IMR-90 (cell line): Measurements from ENCODE around the gene CCL23. TPM values are rescaled to one million over a fixed set of nuclear protein-coding genes. Genes with fewer than 3 reads are reported as not detected.

Experiments
- ATAC-seq: fragments of 200-7000 bp; cut with Tn5 transposase; 2 replicates; pipeline ENCODE4 v1.9.1; 2020; ENCODE audit warnings: low read depth, mild to moderate bottlenecking, moderate library complexity
- BruUV-seq: library from RNA; stranded (reverse); fragments of 400-500 nt; replicated peaks from 2 replicates; lab custom pipeline; 2021; lab: Mats Ljungman, UMichigan
- CTCF ChIA-PET: fragments of 300-600 bp; formaldehyde crosslinking; extraction: SDS; loops from one replicate; lab custom pipeline; 2021; ENCODE audit warnings: antibody characterized with exemption; lab: Yijun Ruan, JAX
- POLR2A ChIA-PET: fragments of 300-600 bp; sonication (Branson Sonifier 250); formaldehyde crosslinking; loops from one replicate; lab custom pipeline; 2022; ENCODE audit warnings: antibody characterized with exemption; ENCODE audit not compliant: unreplicated experiment; lab: Charles Lee
- DNase-seq: peaks from one replicate; pipeline ENCODE4 v3.0.0; 2013
- H2AFZ ChIP-seq: replicated peaks from 2 replicates; pipeline ENCODE3; 2013; ENCODE audit warnings: low read length, mild to moderate bottlenecking; ENCODE audit not compliant: poor library complexity
- H2AK5ac ChIP-seq: 2 replicates; pipeline ENCODE4 v1.6.1; 2013; ENCODE audit warnings: low read depth, low read length, inconsistent platforms
- H2AK9ac ChIP-seq: replicated peaks from 2 replicates; pipeline ENCODE3; 2013; ENCODE audit warnings: mild to moderate bottlenecking, low read depth, low read length, moderate library complexity; ENCODE audit not compliant: poor library complexity
- H2BK120ac ChIP-seq: 2 replicates; pipeline ENCODE4 v1.6.1; 2013; ENCODE audit warnings: low read depth, low read length, inconsistent platforms
- H2BK15ac ChIP-seq: 3 replicates; pipeline ENCODE4 v1.6.1; 2013; ENCODE audit warnings: low read depth, low read length, inconsistent platforms
- H2BK20ac ChIP-seq: 2 replicates; pipeline ENCODE4 v1.6.1; 2013; ENCODE audit warnings: low read depth, mild to moderate bottlenecking, inconsistent platforms, low read length, moderate library complexity
- H2BK5ac ChIP-seq: 2 replicates; pipeline ENCODE4 v1.6.1; 2013; ENCODE audit warnings: mild to moderate bottlenecking, low read depth, low read length, inconsistent platforms; ENCODE audit not compliant: poor library complexity, severe bottlenecking
- H3K14ac ChIP-seq: replicated peaks from 2 replicates; pipeline ENCODE4 v1.6.1; 2013; ENCODE audit warnings: low read depth, low read length, inconsistent platforms
- H3K18ac ChIP-seq: 2 replicates; pipeline ENCODE4 v1.6.1; 2013; ENCODE audit warnings: low read depth, low read length, control low read depth
- H3K23ac ChIP-seq: 2 replicates; pipeline ENCODE4 v1.6.1; 2013; ENCODE audit warnings: low read depth, low read length, inconsistent platforms
- H3K27ac ChIP-seq: 2 replicates; pipeline ENCODE4 v1.5.1; 2013; ENCODE audit warnings: mild to moderate bottlenecking, control low read depth, low read length; ENCODE audit not compliant: insufficient read depth
- H3K27me3 ChIP-seq: 2 replicates; pipeline ENCODE4 v1.6.1; 2013; ENCODE audit warnings: low read length; ENCODE audit not compliant: control insufficient read depth, insufficient read depth
- H3K36me3 ChIP-seq: 2 replicates; pipeline ENCODE4 v1.6.1; 2013; ENCODE audit warnings: low read length, mixed read lengths; ENCODE audit not compliant: control insufficient read depth, insufficient read depth
- H3K4ac ChIP-seq: 2 replicates; pipeline ENCODE4 v1.6.1; 2013; ENCODE audit warnings: low read depth, low read length, inconsistent platforms
- H3K4me1 ChIP-seq: 2 replicates; pipeline ENCODE4 v1.6.1; 2013; ENCODE audit warnings: low read length, mixed read lengths; ENCODE audit not compliant: control insufficient read depth, insufficient read depth
- H3K4me2 ChIP-seq: 2 replicates; pipeline ENCODE4 v1.6.1; 2013; ENCODE audit warnings: low read depth, mild to moderate bottlenecking, control low read depth, low read length, moderate library complexity
- H3K4me3 ChIP-seq: 2 replicates; pipeline ENCODE4 v1.5.1; 2013; ENCODE audit warnings: low read depth, mild to moderate bottlenecking, control low read depth, low read length, moderate library complexity; ENCODE audit not compliant: insufficient read depth
- H3K56ac ChIP-seq: 2 replicates; pipeline ENCODE4 v1.6.1; 2013; ENCODE audit warnings: low read length, inconsistent platforms; ENCODE audit not compliant: insufficient read depth; ENCODE audit errors: extremely low read depth
- H3K79me1 ChIP-seq, 2 experiments: 2 replicates each; pipeline ENCODE4 v1.6.1; 2013; ENCODE audit warnings: low read length in 2 of 2, inconsistent platforms in 1 of 2, low read depth in 1 of 2
- H3K9ac ChIP-seq: 2 replicates; pipeline ENCODE4 v1.6.1; 2013; ENCODE audit warnings: low read depth, low read length, control low read depth
- H3K9me1 ChIP-seq: 2 replicates; pipeline ENCODE4 v1.6.1; 2013; ENCODE audit warnings: low read length, inconsistent platforms; ENCODE audit not compliant: insufficient read depth
- H3K9me3 ChIP-seq: 2 replicates; pipeline ENCODE4 v1.6.1; 2013; ENCODE audit warnings: low read length; ENCODE audit not compliant: control insufficient read depth, insufficient read depth
- H4K20me1 ChIP-seq: 2 replicates; pipeline ENCODE4 v1.6.1; 2013; ENCODE audit warnings: low read length, inconsistent platforms; ENCODE audit not compliant: insufficient read depth
- H4K5ac ChIP-seq: 2 replicates; pipeline ENCODE4 v1.6.1; 2013; ENCODE audit warnings: mild to moderate bottlenecking, low read depth, low read length, control low read depth
- H4K8ac ChIP-seq, 2 experiments: 2 replicates each; pipeline ENCODE4 v1.6.1; 2013; ENCODE audit warnings: low read depth in 2 of 2, low read length in 2 of 2, control low read depth in 1 of 2, inconsistent platforms in 1 of 2
- H4K91ac ChIP-seq: 2 replicates; pipeline ENCODE4 v1.6.1; 2013; ENCODE audit warnings: low read depth, low read length, inconsistent platforms; ENCODE audit not compliant: insufficient read depth
- BHLHE40 ChIP-seq: fragments of 150-350 bp; IDR thresholded peaks from 2 replicates; pipeline ENCODE4 v1.6.1; 2016; ENCODE audit warnings: mild to moderate bottlenecking, low read depth, low read length
- CEBPB ChIP-seq: IDR thresholded peaks from 2 replicates; pipeline ENCODE4 v1.6.1; 2012; ENCODE audit warnings: low read depth, low read length, improper control_type of control experiment
- CHD1 ChIP-seq: IDR thresholded peaks from 2 replicates; pipeline ENCODE4 v1.6.1; 2012; ENCODE audit warnings: low read depth, low read length, improper control_type of control experiment
- FOS ChIP-seq: fragments of 150-350 bp; IDR thresholded peaks from 2 replicates; pipeline ENCODE4 v1.6.1; 2016; ENCODE audit warnings: low read depth, low read length
- MAFK ChIP-seq: IDR thresholded peaks from 2 replicates; pipeline ENCODE4 v1.6.1; 2012; ENCODE audit warnings: low read depth, low read length, improper control_type of control experiment
- MAZ ChIP-seq: IDR thresholded peaks from 2 replicates; pipeline ENCODE4 v1.6.1; 2012; ENCODE audit warnings: low read depth, mild to moderate bottlenecking, low read length, improper control_type of control experiment, moderate library complexity, borderline replicate concordance
- MXI1 ChIP-seq: IDR thresholded peaks from 2 replicates; pipeline ENCODE4 v1.6.1; 2012; ENCODE audit warnings: low read depth, mild to moderate bottlenecking, low read length, moderate library complexity, borderline replicate concordance
- NFE2L2 ChIP-seq: fragments of 150-350 bp; IDR thresholded peaks from 2 replicates; pipeline ENCODE4 v1.6.1; 2016; ENCODE audit warnings: low read depth, mild to moderate bottlenecking, low read length
- POLR2A ChIP-seq: IDR thresholded peaks from 2 replicates; pipeline ENCODE4 v1.6.1; 2012; ENCODE audit warnings: mild to moderate bottlenecking, low read depth, low read length
- RAD21 ChIP-seq: IDR thresholded peaks from 2 replicates; pipeline ENCODE4 v1.6.1; 2012; ENCODE audit warnings: low read length, improper control_type of control experiment
- RCOR1 ChIP-seq: IDR thresholded peaks from 2 replicates; pipeline ENCODE4 v1.6.1; 2012; ENCODE audit warnings: mild to moderate bottlenecking, low read length, improper control_type of control experiment; ENCODE audit not compliant: insufficient replicate concordance
- RFX5 ChIP-seq: IDR thresholded peaks from 2 replicates; pipeline ENCODE4 v1.8.0; 2012; ENCODE audit warnings: low read depth, mild to moderate bottlenecking, low read length, moderate library complexity
- SMC3 ChIP-seq: fragments of 150-350 bp; IDR thresholded peaks from 2 replicates; pipeline ENCODE4 v1.6.1; 2016; ENCODE audit warnings: low read depth, mild to moderate bottlenecking, antibody characterized with exemption, low read length, moderate library complexity
- USF2 ChIP-seq: fragments of 150-350 bp; IDR thresholded peaks from 2 replicates; pipeline ENCODE4 v1.6.1; 2017; ENCODE audit warnings: mild to moderate bottlenecking, antibody characterized with exemption, low read length, low read depth
- WGBS, 2 experiments: methylation state at CpG; one replicate each; pipeline versions ENCODE4 v1.1.5 to v1.1.7; 2013; ENCODE audit warnings: missing lambda C conversion rate in 2 of 2; ENCODE audit not compliant: insufficient read length in 1 of 2; ENCODE audit errors: extremely low coverage in 2 of 2; 5-methylcytosine and 5-hydroxymethylcytosine counted together
- dilution Hi-C: fragments of 300-500 bp; cut with HindIII; formaldehyde crosslinking; loops from one replicate; pipeline ENCODE4 v1.14.3; 2018; ENCODE audit warnings: low sequenced_read_pairs; ENCODE audit not compliant: unreplicated experiment
- in situ Hi-C: fragments of 300-500 bp; cut with MboI; formaldehyde crosslinking; loops from 3 replicates; pipeline ENCODE4 v1.14.3; 2019; ENCODE audit warnings: low sequenced_read_pairs, inconsistent platforms, mixed read lengths
- intact Hi-C: fragments of 100-400 bp; cut with micrococcal nuclease; formaldehyde crosslinking; loops from 2 replicates; pipeline ENCODE4 v1.10.0; 2022
- polyA plus RNA-seq, 3 experiments: library from polyadenylated mRNA; depleted of rRNA; stranded (reverse); fragments of >200 nt; gene quantifications; 2 replicates each; pipeline ENCODE4 v1.2.3, GENCODE V29; 2012; ENCODE audit warnings: low replicate concordance in 1 of 3
- total RNA-seq: library from RNA; depleted of rRNA; stranded (reverse); fragments of >200 nt; gene quantifications from 2 replicates; pipeline ENCODE4 v1.2.3, GENCODE V29; 2012
- TF ChIP-seq, protein P1 (sequence below): conservative IDR thresholded peaks from 2 replicates; pipeline ENCODE4 v1.5.1; 2012; ENCODE audit warnings: mild to moderate bottlenecking, low read depth, low read length, improper control_type of control experiment
- TF ChIP-seq, protein P2 (sequence below): fragments of 150-350 bp; IDR thresholded peaks from 2 replicates; pipeline ENCODE4 v1.6.1; 2016; ENCODE audit warnings: low read depth, mild to moderate bottlenecking, low read length, moderate library complexity, borderline replicate concordance

Gene CCL23
- total and polyA plus RNA-seq, 2 of the 4 experiments (the other 2 are of a cell fraction) = not detected

DNA sequence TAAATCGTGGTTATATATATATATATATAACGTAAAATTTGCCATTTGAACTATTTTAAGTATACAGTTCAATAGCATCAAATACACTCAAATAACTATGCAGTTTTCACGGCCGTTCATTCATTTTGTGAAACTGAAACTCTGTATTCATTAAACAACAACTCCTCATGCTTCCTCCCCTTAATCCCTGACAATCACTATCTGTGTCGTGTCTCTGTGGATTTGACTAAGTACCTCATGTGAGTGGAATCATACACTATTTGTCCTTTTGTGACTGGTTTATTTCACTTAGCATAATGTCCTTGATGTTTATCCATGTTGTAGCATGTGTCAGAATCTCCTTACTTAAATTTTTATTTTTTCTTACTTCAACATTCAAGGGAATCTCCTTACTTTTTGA, 2.8 kb downstream of the CCL23 start:
- no peaks in the 10 kb centered on the region for H3K4me1 ChIP-seq
- H2BK20ac ChIP-seq = no peak overlapping the region
- H2AK9ac ChIP-seq = no peak overlapping the region
- H3K56ac ChIP-seq = no peak overlapping the region
- no peaks in the 10 kb centered on the region for H3K9me3 ChIP-seq
- H2BK15ac ChIP-seq = no peak overlapping the region
- no peak overlapping the region for H2AK5ac ChIP-seq
- no peak overlapping the region for H4K5ac ChIP-seq
- no TSS peak for BruUV-seq
- intact Hi-C loops = no loop called here
- H4K91ac ChIP-seq = no peak overlapping the region
- ATAC-seq = no peak
- TF ChIP-seq RFX5 (no peak), RCOR1 (no peak), BHLHE40 (no peak), FOS (no peak), CHD1 (no peak), POLR2A (no peak), MAFK (no peak), MAZ (no peak), MXI1 (no peak), NFE2L2 (no peak), RAD21 (no peak), CEBPB (no peak), SMC3 (no peak), USF2 (no peak)
- TF ChIP-seq, protein P1, sequence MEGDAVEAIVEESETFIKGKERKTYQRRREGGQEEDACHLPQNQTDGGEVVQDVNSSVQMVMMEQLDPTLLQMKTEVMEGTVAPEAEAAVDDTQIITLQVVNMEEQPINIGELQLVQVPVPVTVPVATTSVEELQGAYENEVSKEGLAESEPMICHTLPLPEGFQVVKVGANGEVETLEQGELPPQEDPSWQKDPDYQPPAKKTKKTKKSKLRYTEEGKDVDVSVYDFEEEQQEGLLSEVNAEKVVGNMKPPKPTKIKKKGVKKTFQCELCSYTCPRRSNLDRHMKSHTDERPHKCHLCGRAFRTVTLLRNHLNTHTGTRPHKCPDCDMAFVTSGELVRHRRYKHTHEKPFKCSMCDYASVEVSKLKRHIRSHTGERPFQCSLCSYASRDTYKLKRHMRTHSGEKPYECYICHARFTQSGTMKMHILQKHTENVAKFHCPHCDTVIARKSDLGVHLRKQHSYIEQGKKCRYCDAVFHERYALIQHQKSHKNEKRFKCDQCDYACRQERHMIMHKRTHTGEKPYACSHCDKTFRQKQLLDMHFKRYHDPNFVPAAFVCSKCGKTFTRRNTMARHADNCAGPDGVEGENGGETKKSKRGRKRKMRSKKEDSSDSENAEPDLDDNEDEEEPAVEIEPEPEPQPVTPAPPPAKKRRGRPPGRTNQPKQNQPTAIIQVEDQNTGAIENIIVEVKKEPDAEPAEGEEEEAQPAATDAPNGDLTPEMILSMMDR = no peak
- TF ChIP-seq, protein P2, sequence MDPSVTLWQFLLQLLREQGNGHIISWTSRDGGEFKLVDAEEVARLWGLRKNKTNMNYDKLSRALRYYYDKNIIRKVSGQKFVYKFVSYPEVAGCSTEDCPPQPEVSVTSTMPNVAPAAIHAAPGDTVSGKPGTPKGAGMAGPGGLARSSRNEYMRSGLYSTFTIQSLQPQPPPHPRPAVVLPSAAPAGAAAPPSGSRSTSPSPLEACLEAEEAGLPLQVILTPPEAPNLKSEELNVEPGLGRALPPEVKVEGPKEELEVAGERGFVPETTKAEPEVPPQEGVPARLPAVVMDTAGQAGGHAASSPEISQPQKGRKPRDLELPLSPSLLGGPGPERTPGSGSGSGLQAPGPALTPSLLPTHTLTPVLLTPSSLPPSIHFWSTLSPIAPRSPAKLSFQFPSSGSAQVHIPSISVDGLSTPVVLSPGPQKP = no peak
- H3K36me3 ChIP-seq = no peaks in the 10 kb centered on the region
- no peak overlapping the region for H3K4me3 ChIP-seq
- H3K23ac ChIP-seq = no peak overlapping the region
- no peaks in the 10 kb centered on the region for H4K20me1 ChIP-seq
- no peak overlapping the region for H2BK5ac ChIP-seq
- no peak for DNase-seq
- no peak overlapping the region for H3K9ac ChIP-seq
- H2AFZ ChIP-seq = no peak overlapping the region
- H4K8ac ChIP-seq = no peak overlapping the region
- peaks cover 3% of the 10 kb centered on the region for H3K27me3 ChIP-seq
- dilution Hi-C loops = no loop called here
- H3K18ac ChIP-seq = no peak overlapping the region
- no peak overlapping the region for H3K27ac ChIP-seq
- no CpG with 5 or more reads among the region's 5 CpGs for WGBS, 2 experiments
- H3K14ac ChIP-seq = no peak overlapping the region
- no peak overlapping the region for H3K4ac ChIP-seq
- H3K9me1 ChIP-seq = no peaks in the 10 kb centered on the region
- no peaks in the 10 kb centered on the region for H3K79me1 ChIP-seq
- ChIA-PET CTCF (no interaction called here), POLR2A (no interaction called here)
- H2BK120ac ChIP-seq = no peak overlapping the region
- H3K4me2 ChIP-seq = no peak overlapping the region
- in situ Hi-C loops = no loop called here
